ENCODE measurements around the gene CRBN. TPM values are rescaled to one million over a fixed set of nuclear protein-coding genes. Genes with fewer than 3 reads are reported as not detected.

Gene CRBN
- total and polyA plus RNA-seq, 11 donors = 18.7 to 64.7 (median 51.7) TPM

DNA sequence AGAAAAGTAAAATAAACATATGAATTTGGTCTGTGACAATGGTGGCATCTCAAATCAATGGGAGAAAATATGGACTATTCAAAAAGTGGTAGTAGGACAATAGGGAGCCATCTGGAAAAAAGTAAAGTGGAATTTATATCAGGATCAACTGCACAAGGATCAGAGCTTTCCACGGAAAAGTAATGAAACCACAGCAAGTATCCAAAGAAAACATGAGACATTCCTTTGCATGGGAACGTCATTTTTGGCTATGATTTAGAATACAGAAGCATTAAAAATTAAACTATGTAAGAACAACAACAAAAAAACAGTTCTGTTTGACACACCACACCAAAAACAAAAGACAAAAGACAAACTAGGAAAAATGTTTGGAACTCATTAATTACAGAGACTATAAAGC is 18.7 kb downstream of the CRBN start:
- no peak for TF ChIP-seq POLR2A (IDR thresholded peaks at IDR 0.05)
- TF ChIP-seq, protein P1, sequence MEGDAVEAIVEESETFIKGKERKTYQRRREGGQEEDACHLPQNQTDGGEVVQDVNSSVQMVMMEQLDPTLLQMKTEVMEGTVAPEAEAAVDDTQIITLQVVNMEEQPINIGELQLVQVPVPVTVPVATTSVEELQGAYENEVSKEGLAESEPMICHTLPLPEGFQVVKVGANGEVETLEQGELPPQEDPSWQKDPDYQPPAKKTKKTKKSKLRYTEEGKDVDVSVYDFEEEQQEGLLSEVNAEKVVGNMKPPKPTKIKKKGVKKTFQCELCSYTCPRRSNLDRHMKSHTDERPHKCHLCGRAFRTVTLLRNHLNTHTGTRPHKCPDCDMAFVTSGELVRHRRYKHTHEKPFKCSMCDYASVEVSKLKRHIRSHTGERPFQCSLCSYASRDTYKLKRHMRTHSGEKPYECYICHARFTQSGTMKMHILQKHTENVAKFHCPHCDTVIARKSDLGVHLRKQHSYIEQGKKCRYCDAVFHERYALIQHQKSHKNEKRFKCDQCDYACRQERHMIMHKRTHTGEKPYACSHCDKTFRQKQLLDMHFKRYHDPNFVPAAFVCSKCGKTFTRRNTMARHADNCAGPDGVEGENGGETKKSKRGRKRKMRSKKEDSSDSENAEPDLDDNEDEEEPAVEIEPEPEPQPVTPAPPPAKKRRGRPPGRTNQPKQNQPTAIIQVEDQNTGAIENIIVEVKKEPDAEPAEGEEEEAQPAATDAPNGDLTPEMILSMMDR (IDR thresholded peaks at IDR 0.05) = no peak
- no peak overlapping the region for H3K4me3 ChIP-seq
- H3K9me3 ChIP-seq = peaks cover 0 to 6% (median 0%) of the 10 kb centered on the region in 12 donors
- peaks cover 0 to 100% (median 91%) of the 10 kb centered on the region in 9 donors for H3K36me3 ChIP-seq
- DNase-seq (no peak), ATAC-seq (no peak)
- peak overlapping the region in 1 of 12 donors; percentile 20 for H3K27ac ChIP-seq
- intact Hi-C loops (cut with DNase I) = no loop called here
- WGBS, 4 donors = 47 to 56% (median 51%) methylated on average over 2 of the region's 2 CpGs
- no peaks in the 10 kb centered on the region for H3K27me3 ChIP-seq
- peaks cover 0 to 7% (median 2%) of the 10 kb centered on the region in 12 donors for H3K4me1 ChIP-seq

DNA sequence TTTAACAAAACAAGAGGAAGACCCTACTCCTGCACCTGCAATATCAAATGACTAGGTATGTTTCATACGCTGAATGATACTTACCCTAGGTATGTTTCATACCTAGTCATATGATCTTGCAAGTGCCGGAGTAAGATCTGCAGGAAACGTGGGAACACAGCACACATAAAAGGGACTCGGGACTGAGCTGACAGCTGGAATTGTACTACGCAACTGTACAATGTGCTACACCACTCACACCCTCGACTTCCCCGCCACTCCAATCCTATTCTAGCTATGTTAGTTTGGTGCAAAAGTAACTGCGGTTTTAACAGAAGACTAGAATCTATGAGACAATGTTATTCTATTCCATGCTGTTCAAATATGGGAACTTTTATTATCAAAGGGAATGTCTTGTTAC is 22.0 kb downstream of the CRBN start:
- ATAC-seq (no peak), DNase-seq (no peak)
- 80 to 84% (median 83%) methylated on average over 8 of the region's 8 CpGs for WGBS, 4 donors
- Histone ChIP-seq H3K9me3 (no peaks in the 10 kb centered on the region), H3K27ac (no peak overlapping the region), H3K27me3 (no peaks in the 10 kb centered on the region), H3K4me3 (no peak overlapping the region), H3K36me3 (peaks cover 3 to 100% (median 91%) of the 10 kb centered on the region in 9 donors), H3K4me1 (peaks cover 0 to 20% (median 8%) of the 10 kb centered on the region in 12 donors)
- no peak for TF ChIP-seq POLR2A (IDR thresholded peaks at IDR 0.05)
- TF ChIP-seq, protein P1 (IDR thresholded peaks at IDR 0.05) = no peak
- intact Hi-C loops (cut with DNase I) = no loop called here

GRCh38 chr3:3154879-3155610 is 24.4 kb downstream of the CRBN start:
- Histone ChIP-seq H3K9me3 (no peaks in the 10 kb centered on the region), H3K4me3 (no peak overlapping the region), H3K27ac (peak overlapping the region in 3 of 12 donors; percentile 15 to 32 (median 22)), H3K36me3 (peaks cover 3 to 100% (median 99%) of the 10 kb centered on the region in 9 donors), H3K4me1 (peaks cover 0 to 16% (median 6%) of the 10 kb centered on the region in 12 donors), H3K27me3 (no peaks in the 10 kb centered on the region)
- no peak for DNase-seq
- 87 to 93% (median 89%) methylated on average over 5 of the region's 5 CpGs for WGBS, 4 donors
- no peak for TF ChIP-seq POLR2A (IDR thresholded peaks at IDR 0.05)
- TF ChIP-seq, protein P1 (IDR thresholded peaks at IDR 0.05) = no peak
- intact Hi-C loops (cut with DNase I) = no loop called here
- ATAC-seq = no peak

- DNase-seq (no peak), ATAC-seq (no peak)
- Histone ChIP-seq H3K4me1 (peaks cover 0 to 16% (median 6%) of the 10 kb centered on the region in 12 donors), H3K27me3 (no peaks in the 10 kb centered on the region), H3K9me3 (no peaks in the 10 kb centered on the region), H3K4me3 (no peak overlapping the region), H3K27ac (no peak overlapping the region), H3K36me3 (peaks cover 3 to 100% (median 99%) of the 10 kb centered on the region in 9 donors)
- TF ChIP-seq POLR2A (IDR thresholded peaks at IDR 0.05) = no peak
- TF ChIP-seq, protein P1 (IDR thresholded peaks at IDR 0.05) = no peak
- intact Hi-C loops (cut with DNase I) = no loop called here
- WGBS, 4 donors = 27 to 45% (median 39%) methylated on average over 1 of the region's 1 CpG
Measured at GRCh38 chr3:3151513-3151912, 28.0 kb downstream of the CRBN start.
